HG03039 (cell line): Measurements from ENCODE around the gene NFIL3.
A peak's percentile ranks its signal among the peaks of the same experiment; 100 is the strongest.
"Not testable (repeated sequence)": the region's sequence is repeated elsewhere in the genome, so short reads cannot be mapped to it uniquely, and the experiment has no call there.

Source experiments
- ATAC-seq: cut with Tn5 transposase; IDR thresholded peaks from one replicate; pipeline ENCODE4 v1.9.1; 2021; ENCODE audit warnings: mild to moderate bottlenecking, moderate library complexity; ENCODE audit not compliant: unreplicated experiment

NFIL3 gene, protein sequence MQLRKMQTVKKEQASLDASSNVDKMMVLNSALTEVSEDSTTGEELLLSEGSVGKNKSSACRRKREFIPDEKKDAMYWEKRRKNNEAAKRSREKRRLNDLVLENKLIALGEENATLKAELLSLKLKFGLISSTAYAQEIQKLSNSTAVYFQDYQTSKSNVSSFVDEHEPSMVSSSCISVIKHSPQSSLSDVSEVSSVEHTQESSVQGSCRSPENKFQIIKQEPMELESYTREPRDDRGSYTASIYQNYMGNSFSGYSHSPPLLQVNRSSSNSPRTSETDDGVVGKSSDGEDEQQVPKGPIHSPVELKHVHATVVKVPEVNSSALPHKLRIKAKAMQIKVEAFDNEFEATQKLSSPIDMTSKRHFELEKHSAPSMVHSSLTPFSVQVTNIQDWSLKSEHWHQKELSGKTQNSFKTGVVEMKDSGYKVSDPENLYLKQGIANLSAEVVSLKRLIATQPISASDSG

DNA sequence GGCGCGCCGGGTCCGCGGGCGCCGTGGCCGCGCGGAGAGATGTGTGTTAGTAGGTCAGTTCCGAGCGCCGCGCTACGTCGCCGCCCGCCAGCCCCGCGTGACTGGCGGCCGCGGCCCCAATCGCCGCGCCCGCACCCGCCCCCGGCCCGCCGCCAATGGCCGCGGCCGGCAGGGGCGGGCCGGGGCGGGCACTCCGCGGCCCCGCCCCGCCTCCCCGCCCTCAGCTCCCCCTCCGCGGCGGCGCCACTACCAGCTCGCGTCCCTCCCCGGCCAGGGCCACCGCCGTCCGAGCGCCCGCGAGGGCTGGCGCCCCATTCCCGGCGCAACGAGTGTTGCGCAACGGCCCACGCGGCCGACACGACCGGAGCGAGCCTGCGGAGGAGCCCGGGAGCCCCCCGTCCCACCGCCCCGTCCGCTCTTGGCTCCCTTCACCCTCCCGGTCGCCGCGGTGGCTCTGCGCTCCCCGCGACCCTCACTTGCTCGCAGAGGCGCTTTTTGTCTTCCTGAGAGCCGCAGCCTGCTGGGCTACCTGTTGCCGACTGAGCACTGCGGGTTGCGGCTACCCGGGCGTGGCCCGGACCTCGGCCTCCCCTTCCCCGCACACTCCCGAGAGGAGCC lies at the start of gene NFIL3:
TSS of gene NFIL3 (minus strand) at position 48 of the 618 bp plus-strand sequence. CDS start 13,098 bp downstream, outside the sequence.
- peak; percentile 74 for ATAC-seq

- not testable (repeated sequence) for ATAC-seq
Observed at GRCh38 chr9:91471524-91471923, 47.9 kb upstream of the NFIL3 start.

- no peak for ATAC-seq
Observed at GRCh38 chr9:91465420-91465819, 41.8 kb upstream of the NFIL3 start.

DNA sequence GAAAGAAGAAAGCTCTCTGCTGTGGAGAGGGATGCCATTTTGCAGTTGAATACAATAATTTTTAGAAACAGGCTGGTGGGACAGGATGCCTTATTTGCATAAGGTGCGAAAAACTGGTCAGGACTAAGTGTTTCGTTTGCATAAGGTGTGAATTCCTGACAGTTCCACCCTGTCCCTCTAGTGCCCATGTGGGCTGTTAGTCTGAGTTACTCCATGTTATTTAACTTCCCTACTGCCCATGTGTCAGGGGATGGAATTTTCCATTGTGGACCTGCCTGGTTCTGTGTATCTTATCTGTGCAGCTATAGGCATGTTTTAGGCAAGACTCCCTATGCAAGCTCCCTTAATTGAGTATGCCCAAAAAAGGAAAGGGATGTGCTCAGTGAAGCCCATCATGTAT lies 35.3 kb upstream of the NFIL3 start:
- ATAC-seq, result no peak

- ATAC-seq, result no peak
Observed at GRCh38 chr9:91452844-91453243, 29.2 kb upstream of the NFIL3 start.

- ATAC-seq, result no peak
Observed at GRCh38 chr9:91451431-91452270, 28.0 kb upstream of the NFIL3 start.

DNA sequence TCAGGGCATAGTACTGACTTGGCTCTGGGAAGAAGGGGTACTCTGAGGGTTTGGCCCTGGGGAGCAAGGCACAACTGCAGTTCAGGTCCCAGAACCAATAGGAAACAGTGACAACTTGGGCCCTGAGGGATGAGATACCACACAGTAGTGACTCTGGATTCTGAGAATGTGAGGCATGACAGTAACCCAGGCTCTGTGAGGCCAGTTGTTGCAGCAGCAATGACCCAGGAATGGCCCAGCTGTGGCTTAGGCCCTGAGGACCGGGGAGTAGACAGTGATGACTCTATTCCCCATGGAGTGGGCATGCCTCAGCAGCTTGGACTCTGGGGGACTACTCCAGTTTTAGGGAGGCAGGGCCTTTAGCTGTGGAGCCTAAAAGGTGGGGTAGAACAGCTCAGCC lies 21.5 kb upstream of the NFIL3 start:
- no peak for ATAC-seq

- ATAC-seq, result no peak
Observed at GRCh38 chr9:91443994-91444392, 20.4 kb upstream of the NFIL3 start.

DNA sequence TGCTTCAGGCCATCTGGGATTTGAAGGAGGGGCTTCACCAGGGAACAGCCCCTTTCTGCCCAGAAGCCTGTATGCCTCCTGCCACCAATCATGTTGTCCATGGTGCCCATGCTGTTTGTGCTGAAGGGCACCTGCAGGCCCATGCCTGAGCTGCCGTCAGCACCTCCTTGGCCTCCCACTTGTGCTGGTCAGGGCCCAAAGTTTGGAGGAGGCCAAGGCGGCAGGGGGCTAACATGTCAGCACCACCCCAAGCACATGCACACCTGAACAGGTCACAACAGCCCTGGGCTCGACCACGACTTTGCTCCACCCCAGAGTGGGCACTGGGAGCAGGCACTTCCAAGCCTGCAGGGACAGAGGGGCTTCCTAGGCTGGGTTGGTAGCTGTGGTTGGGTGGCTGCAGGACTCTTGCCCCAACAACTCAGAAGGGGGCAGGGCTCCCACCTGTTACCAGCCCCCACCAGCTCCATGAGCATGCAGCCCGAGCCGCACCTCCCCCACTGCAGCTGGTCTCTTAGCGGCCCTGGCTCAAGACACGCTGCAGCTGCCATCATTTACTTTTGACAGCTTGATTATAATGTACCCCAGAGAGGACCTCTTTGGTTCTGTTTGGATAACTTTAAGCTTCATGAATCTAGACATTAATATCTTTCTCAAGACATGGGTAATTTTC lies 19.8 kb upstream of the NFIL3 start:
- ATAC-seq, result no peak

GRCh38 chr9:91436841-91437240 lies 13.2 kb upstream of the NFIL3 start:
- ATAC-seq, result no peak

GRCh38 chr9:91433180-91433579 lies 9.5 kb upstream of the NFIL3 start:
- no peak for ATAC-seq

GRCh38 chr9:91431485-91431884 lies 7.9 kb upstream of the NFIL3 start:
- no peak for ATAC-seq

DNA sequence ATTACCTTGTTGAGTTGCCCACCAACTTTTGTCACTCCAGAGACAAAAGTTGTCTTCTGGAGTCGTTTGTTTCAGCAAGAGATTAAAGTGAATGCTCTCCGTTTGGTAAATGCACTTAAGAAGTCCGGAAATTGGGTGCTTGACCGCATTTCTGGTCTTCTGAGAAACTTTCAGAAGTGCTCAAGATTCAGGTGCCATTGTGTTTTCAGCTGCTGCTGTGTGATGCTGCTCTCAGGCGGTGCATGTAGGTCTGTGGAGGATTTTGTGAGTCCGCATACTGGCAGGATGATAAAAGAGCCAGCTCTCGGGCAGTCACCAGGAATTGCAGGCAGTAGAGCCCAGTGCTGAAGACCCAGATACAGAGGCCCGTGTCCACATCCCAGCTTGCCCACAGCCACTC lies 5.9 kb upstream of the NFIL3 start:
- no peak for ATAC-seq

DNA sequence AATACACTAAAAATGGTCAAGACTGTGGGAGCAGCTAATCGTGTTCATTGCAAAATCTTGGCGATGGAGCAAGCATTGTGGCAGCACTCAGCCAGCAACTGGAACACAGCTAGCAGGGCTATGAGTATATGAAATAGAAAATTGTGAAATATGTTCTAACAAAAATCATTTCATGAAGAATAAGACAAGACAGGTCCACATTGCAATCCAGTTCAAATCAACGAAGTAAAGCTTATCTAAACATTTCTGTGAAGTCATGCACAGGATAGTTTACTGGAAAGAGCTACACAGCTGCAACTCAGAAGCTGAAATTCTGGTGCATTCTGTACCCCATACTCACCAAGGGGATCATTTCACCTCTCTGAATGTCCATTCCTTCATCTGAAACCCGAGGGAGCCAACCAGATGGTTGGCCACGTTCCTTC lies 5.3 kb upstream of the NFIL3 start:
- no peak for ATAC-seq

GRCh38 chr9:91428436-91428835 lies 4.8 kb upstream of the NFIL3 start:
- ATAC-seq, result no peak

DNA sequence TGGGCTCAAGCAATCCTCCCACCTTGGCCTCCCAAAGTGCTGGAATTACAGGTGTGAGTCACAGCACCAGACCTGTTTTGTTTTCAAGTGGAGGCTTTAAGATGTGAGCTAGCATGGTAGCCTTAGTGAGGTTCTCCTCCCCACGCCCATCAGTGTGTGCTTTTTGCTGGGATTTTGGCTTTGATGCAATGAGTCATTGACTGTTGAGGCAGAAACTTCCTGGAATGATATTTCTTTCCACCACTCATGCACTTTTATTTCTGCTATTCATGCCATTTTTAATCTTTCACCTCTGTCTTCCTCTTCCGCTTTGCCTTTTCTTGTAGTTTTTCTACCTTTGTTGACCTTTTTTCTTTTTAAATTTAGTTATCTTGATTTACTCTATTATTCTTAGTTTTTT lies 4.2 kb upstream of the NFIL3 start:
- no peak for ATAC-seq

GRCh38 chr9:91426123-91426745 lies 2.6 kb upstream of the NFIL3 start:
- ATAC-seq, result no peak

GRCh38 chr9:91425271-91425670 lies 1.6 kb upstream of the NFIL3 start:
- ATAC-seq, result no peak

GRCh38 chr9:91424403-91425176 lies 958 bp upstream of the NFIL3 start:
- ATAC-seq, result peak; percentile 4
